Stimulated activated naive CD8-positive, alpha-beta T cell treated with anti-CD3 and anti-CD28 coated beads, Interleukin-15, amount 100 ng/mL, for 72 hours (primary cell): Measurements from ENCODE around the gene ADAT2.
"Not testable (repeated sequence)": the region's sequence is repeated elsewhere in the genome, so short reads cannot be mapped to it uniquely, and the experiment has no call there.

ENCODE experiments used
- ATAC-seq: fragments of 150-1000 bp; cut with Tn5 transposase; 2 replicates; pipeline ENCODE4 v1.10.0; 2021; ENCODE audit warnings: mild to moderate bottlenecking, moderate library complexity
- DNase-seq, 2 donors: peaks; one replicate each; pipeline ENCODE4 v3.0.0; 2021 to 2022
- H3K27ac Mint-ChIP-seq, 2 donors: one replicate each; pipeline ENCODE4 v1.8.0; 2022; ENCODE audit warnings: mild to moderate bottlenecking in 2 of 2, mixed read lengths in 2 of 2, moderate library complexity in 2 of 2
- H3K27me3 Mint-ChIP-seq: one replicate; pipeline ENCODE4 v1.8.0; 2022; ENCODE audit warnings: mixed read lengths
- H3K4me1 Mint-ChIP-seq: one replicate; pipeline ENCODE4 v1.8.0; 2022; ENCODE audit warnings: mild to moderate bottlenecking, mixed read lengths
- H3K4me3 Mint-ChIP-seq, 2 donors: one replicate each; pipeline ENCODE4 v1.8.0; 2022; ENCODE audit warnings: mild to moderate bottlenecking in 2 of 2, mixed read lengths in 2 of 2, moderate library complexity in 1 of 2
- H3K9me3 Mint-ChIP-seq, 2 donors: one replicate each; pipeline ENCODE4 v1.8.0; 2022; ENCODE audit warnings: mixed read lengths in 2 of 2

ADAT2 gene

GRCh38 chr6:143450453-143451371, at the start of gene ADAT2, which contains the start of gene PEX3:
ADAT2 (minus strand) TSS chr6:143450695; CDS start chr6:143450658, 37 bp downstream.
PEX3 (plus strand) TSS chr6:143450805; CDS start chr6:143451043, 238 bp downstream.
- ATAC-seq: peak; percentile 99
- Mint-ChIP-seq H3K4me1 (peaks cover 49% of the 10 kb centered on the region), H3K9me3 (no peaks in the 10 kb centered on the region), H3K4me3 (peak within 1 kb of the TSS; percentile 99 to 100), H3K27me3 (no peaks in the 10 kb centered on the region), H3K27ac (peak within 1 kb of the TSS; percentile 99)
- peak; percentile 96 to 97 for DNase-seq

- no peak overlapping the region for H3K27ac Mint-ChIP-seq
Measured at GRCh38 chr6:143498428-143498827, 47.9 kb upstream of the ADAT2 start.

GRCh38 chr6:143496974-143497373, 46.5 kb upstream of the ADAT2 start:
- ATAC-seq (no peak), DNase-seq (no peak)
- H3K9me3 Mint-ChIP-seq: peaks cover 12 to 14% of the 10 kb centered on the region in 2 donors
- H3K27me3 Mint-ChIP-seq: no peaks in the 10 kb centered on the region
- H3K4me3 Mint-ChIP-seq: no peak overlapping the region
- peaks cover 11% of the 10 kb centered on the region for H3K4me1 Mint-ChIP-seq
- no peak overlapping the region for H3K27ac Mint-ChIP-seq

More at GRCh38 chr6:143498428-143498827, 47.9 kb upstream of the ADAT2 start:
- H3K4me3 Mint-ChIP-seq: no peak overlapping the region
- H3K9me3 Mint-ChIP-seq: peaks cover 12 to 14% of the 10 kb centered on the region in 2 donors
- DNase-seq (no peak), ATAC-seq (no peak)
- H3K4me1 Mint-ChIP-seq: peaks cover 11% of the 10 kb centered on the region
- no peaks in the 10 kb centered on the region for H3K27me3 Mint-ChIP-seq

- H3K4me1 Mint-ChIP-seq: no peaks in the 10 kb centered on the region
- no peak for ATAC-seq
- H3K27me3 Mint-ChIP-seq: no peaks in the 10 kb centered on the region
- no peak for DNase-seq
- H3K27ac Mint-ChIP-seq: no peak overlapping the region
- H3K9me3 Mint-ChIP-seq: no peaks in the 10 kb centered on the region
- no peak overlapping the region for H3K4me3 Mint-ChIP-seq
Measured at GRCh38 chr6:143490775-143491174, 40.3 kb upstream of the ADAT2 start.

- no peak for DNase-seq
- Mint-ChIP-seq H3K27ac (no peak overlapping the region), H3K4me1 (no peaks in the 10 kb centered on the region), H3K9me3 (no peaks in the 10 kb centered on the region), H3K27me3 (no peaks in the 10 kb centered on the region), H3K4me3 (no peak overlapping the region)
- no peak for ATAC-seq
Measured at GRCh38 chr6:143490244-143490643, 39.7 kb upstream of the ADAT2 start.

- ATAC-seq (no peak), DNase-seq (no peak)
- no peaks in the 10 kb centered on the region for H3K27me3 Mint-ChIP-seq
- no peaks in the 10 kb centered on the region for H3K4me1 Mint-ChIP-seq
- no peak overlapping the region for H3K4me3 Mint-ChIP-seq
- H3K27ac Mint-ChIP-seq: no peak overlapping the region
- no peaks in the 10 kb centered on the region for H3K9me3 Mint-ChIP-seq
Measured at GRCh38 chr6:143486752-143487151, 36.3 kb upstream of the ADAT2 start.

GRCh38 chr6:143485967-143486366, 35.5 kb upstream of the ADAT2 start:
- Mint-ChIP-seq H3K27ac (no peak overlapping the region), H3K4me1 (no peaks in the 10 kb centered on the region), H3K4me3 (no peak overlapping the region), H3K27me3 (no peaks in the 10 kb centered on the region), H3K9me3 (no peaks in the 10 kb centered on the region)
- ATAC-seq (no peak), DNase-seq (no peak)

GRCh38 chr6:143482593-143482992, 32.1 kb upstream of the ADAT2 start:
- Mint-ChIP-seq H3K27ac (no peak overlapping the region), H3K4me1 (no peaks in the 10 kb centered on the region), H3K27me3 (no peaks in the 10 kb centered on the region), H3K9me3 (no peaks in the 10 kb centered on the region), H3K4me3 (no peak overlapping the region)
- ATAC-seq (no peak), DNase-seq (no peak)

GRCh38 chr6:143478479-143479062, 28.1 kb upstream of the ADAT2 start:
- H3K27ac Mint-ChIP-seq: no peak overlapping the region
- H3K4me1 Mint-ChIP-seq: no peaks in the 10 kb centered on the region
- no peak overlapping the region for H3K4me3 Mint-ChIP-seq
- ATAC-seq (no peak), DNase-seq (no peak)
- no peaks in the 10 kb centered on the region for H3K9me3 Mint-ChIP-seq
- no peaks in the 10 kb centered on the region for H3K27me3 Mint-ChIP-seq

- Mint-ChIP-seq H3K4me3 (no peak overlapping the region), H3K9me3 (no peaks in the 10 kb centered on the region), H3K27me3 (no peaks in the 10 kb centered on the region), H3K4me1 (no peaks in the 10 kb centered on the region), H3K27ac (no peak overlapping the region)
- DNase-seq: no peak
- ATAC-seq: no peak
Measured at GRCh38 chr6:143476545-143476944, 26.1 kb upstream of the ADAT2 start.

- no peaks in the 10 kb centered on the region for H3K9me3 Mint-ChIP-seq
- H3K4me1 Mint-ChIP-seq: no peaks in the 10 kb centered on the region
- no peaks in the 10 kb centered on the region for H3K27me3 Mint-ChIP-seq
- no peak overlapping the region for H3K4me3 Mint-ChIP-seq
- no peak for DNase-seq
- no peak overlapping the region for H3K27ac Mint-ChIP-seq
- ATAC-seq: no peak
Measured at GRCh38 chr6:143471822-143472221, 21.3 kb upstream of the ADAT2 start.

- H3K27ac Mint-ChIP-seq, H3K4me3 Mint-ChIP-seq, H3K4me1 Mint-ChIP-seq, ATAC-seq, H3K27me3 Mint-ChIP-seq, DNase-seq, H3K9me3 Mint-ChIP-seq: not testable (repeated sequence)
Measured at GRCh38 chr6:143468823-143469222, 18.3 kb upstream of the ADAT2 start.

GRCh38 chr6:143468026-143468425, 17.5 kb upstream of the ADAT2 start:
- no peaks in the 10 kb centered on the region for H3K27me3 Mint-ChIP-seq
- ATAC-seq: no peak
- H3K27ac Mint-ChIP-seq: no peak overlapping the region
- H3K9me3 Mint-ChIP-seq: no peaks in the 10 kb centered on the region
- DNase-seq: no peak
- H3K4me3 Mint-ChIP-seq: no peak overlapping the region
- no peaks in the 10 kb centered on the region for H3K4me1 Mint-ChIP-seq

GRCh38 chr6:143465546-143465945, 15.1 kb upstream of the ADAT2 start:
- no peak for ATAC-seq
- Mint-ChIP-seq H3K27ac (peak overlapping the region in 1 of 2 donors; percentile 71), H3K9me3 (no peaks in the 10 kb centered on the region), H3K4me3 (no peak overlapping the region), H3K4me1 (peaks cover 5% of the 10 kb centered on the region), H3K27me3 (no peaks in the 10 kb centered on the region)
- no peak for DNase-seq

GRCh38 chr6:143457563-143458359, 7.3 kb upstream of the ADAT2 start:
- Mint-ChIP-seq H3K4me1 (peaks cover 44% of the 10 kb centered on the region), H3K27ac (no peak overlapping the region), H3K9me3 (no peaks in the 10 kb centered on the region), H3K27me3 (no peaks in the 10 kb centered on the region), H3K4me3 (no peak overlapping the region)
- ATAC-seq (no peak), DNase-seq (no peak)
